ENCODE data around the gene PTPRG. TPM values are rescaled to one million over a fixed set of nuclear protein-coding genes. Genes with fewer than 3 reads are reported as not detected.

The PTPRG gene
- total RNA-seq, 1 experiment from 2014 or later, result 0.74 TPM

- intact Hi-C loops (cut with micrococcal nuclease; ENCODE audit: unreplicated experiment), result no loop called here
- no peak overlapping the region for H3K27ac ChIP-seq (ENCODE audit: low read length)
- no peaks in the 10 kb centered on the region for H3K27me3 ChIP-seq (ENCODE audit: control insufficient read depth, insufficient read depth, low read length)
- ChIA-PET CTCF (no interaction called here), POLR2A (no interaction called here)
- no peaks in the 10 kb centered on the region for H3K4me1 ChIP-seq (ENCODE audit: control insufficient read depth, insufficient read depth, low read length)
- ATAC-seq (no peak), DNase-seq (ENCODE audit: low read depth, low spot score) (no peak)
- no TSS peak for BruUV-seq (replicated peaks)
- in situ Hi-C loops (cut with HindIII; ENCODE audit: low pct_unique_long_range_greater_than_20kb, low sequenced_read_pairs), result no loop called here
- TF ChIP-seq SIN3A (IDR thresholded peaks at IDR 0.05; ENCODE audit: borderline replicate concordance, insufficient read depth, low read depth, low read length) (no peak), TCF7L2 (IDR thresholded peaks at IDR 0.05; ENCODE audit: low read depth, low read length) (no peak), CTCF (IDR thresholded peaks at IDR 0.05) (no peak), POLR2AphosphoS5 (IDR thresholded peaks at IDR 0.05; ENCODE audit: low read depth, low read length) (no peak), REST (IDR thresholded peaks at IDR 0.05; ENCODE audit: insufficient read depth in 1 of 2, low read depth in 2 of 2, low read length in 1 of 2) (no peak)
- H3K9me3 ChIP-seq (ENCODE audit: control insufficient read depth, insufficient read depth, low read depth, low read length), result no peaks in the 10 kb centered on the region
- H3K36me3 ChIP-seq (ENCODE audit: control insufficient read depth, insufficient read depth, low read length), result no peaks in the 10 kb centered on the region
- H3K4me3 ChIP-seq (ENCODE audit: low read depth in 2 of 2, low read length in 2 of 2), result no peak overlapping the region
These were observed 453.7 kb downstream of the PTPRG start for GRCh38 chr3:62015111-62015510.

GRCh38 chr3:62019906-62020305, 458.5 kb downstream of the PTPRG start:
- DNase-seq (ENCODE audit: low read depth, low spot score), result no peak
- no peak for ATAC-seq
- intact Hi-C loops (cut with micrococcal nuclease; ENCODE audit: unreplicated experiment), result no loop called here
- H3K27me3 ChIP-seq (ENCODE audit: control insufficient read depth, insufficient read depth, low read length), result no peaks in the 10 kb centered on the region
- no peaks in the 10 kb centered on the region for H3K36me3 ChIP-seq (ENCODE audit: control insufficient read depth, insufficient read depth, low read length)
- no peaks in the 10 kb centered on the region for H3K4me1 ChIP-seq (ENCODE audit: control insufficient read depth, insufficient read depth, low read length)
- POLR2A ChIA-PET, result no interaction called here
- CTCF ChIA-PET, result no interaction called here
- no peak overlapping the region for H3K27ac ChIP-seq (ENCODE audit: low read length)
- BruUV-seq (replicated peaks), result no TSS peak
- no peaks in the 10 kb centered on the region for H3K9me3 ChIP-seq (ENCODE audit: control insufficient read depth, insufficient read depth, low read depth, low read length)
- TF ChIP-seq SIN3A (IDR thresholded peaks at IDR 0.05; ENCODE audit: borderline replicate concordance, insufficient read depth, low read depth, low read length) (no peak), POLR2AphosphoS5 (IDR thresholded peaks at IDR 0.05; ENCODE audit: low read depth, low read length) (no peak)
- in situ Hi-C loops (cut with HindIII; ENCODE audit: low pct_unique_long_range_greater_than_20kb, low sequenced_read_pairs), result no loop called here
- no peak overlapping the region for H3K4me3 ChIP-seq (ENCODE audit: low read depth in 2 of 2, low read length in 2 of 2)

GRCh38 chr3:62020706-62021105, 459.3 kb downstream of the PTPRG start:
- TF ChIP-seq SIN3A (IDR thresholded peaks at IDR 0.05; ENCODE audit: borderline replicate concordance, insufficient read depth, low read depth, low read length) (no peak), CTCF (IDR thresholded peaks at IDR 0.05) (no peak), TCF7L2 (IDR thresholded peaks at IDR 0.05; ENCODE audit: low read depth, low read length) (no peak), POLR2AphosphoS5 (IDR thresholded peaks at IDR 0.05; ENCODE audit: low read depth, low read length) (no peak), REST (IDR thresholded peaks at IDR 0.05; ENCODE audit: insufficient read depth in 1 of 2, low read depth in 2 of 2, low read length in 1 of 2) (no peak)
- Histone ChIP-seq H3K27me3 (ENCODE audit: control insufficient read depth, insufficient read depth, low read length) (no peaks in the 10 kb centered on the region), H3K4me3 (ENCODE audit: low read depth in 2 of 2, low read length in 2 of 2) (no peak overlapping the region), H3K27ac (ENCODE audit: low read length) (no peak overlapping the region), H3K4me1 (ENCODE audit: control insufficient read depth, insufficient read depth, low read length) (no peaks in the 10 kb centered on the region), H3K36me3 (ENCODE audit: control insufficient read depth, insufficient read depth, low read length) (no peaks in the 10 kb centered on the region), H3K9me3 (ENCODE audit: control insufficient read depth, insufficient read depth, low read depth, low read length) (no peaks in the 10 kb centered on the region)
- ChIA-PET POLR2A (no interaction called here), CTCF (no interaction called here)
- intact Hi-C loops (cut with micrococcal nuclease; ENCODE audit: unreplicated experiment), result no loop called here
- ATAC-seq, result no peak
- no TSS peak for BruUV-seq (replicated peaks)
- in situ Hi-C loops (cut with HindIII; ENCODE audit: low pct_unique_long_range_greater_than_20kb, low sequenced_read_pairs), result no loop called here
- no peak for DNase-seq (ENCODE audit: low read depth, low spot score)

All from Panc1 (cell line).